Fibroblast of skin of left biceps (primary cell): ENCODE measurements around the gene MCAT.

ENCODE experiments used
- DNase-seq, 2 experiments: peaks; one replicate each; pipeline ENCODE4 v3.0.0-alpha.2; 2013; ENCODE audit warnings: low read depth in 2 of 2

MCAT gene

GRCh38 chr22:43173566-43173965, 30.4 kb upstream of the MCAT start:
- no peak for DNase-seq

DNA sequence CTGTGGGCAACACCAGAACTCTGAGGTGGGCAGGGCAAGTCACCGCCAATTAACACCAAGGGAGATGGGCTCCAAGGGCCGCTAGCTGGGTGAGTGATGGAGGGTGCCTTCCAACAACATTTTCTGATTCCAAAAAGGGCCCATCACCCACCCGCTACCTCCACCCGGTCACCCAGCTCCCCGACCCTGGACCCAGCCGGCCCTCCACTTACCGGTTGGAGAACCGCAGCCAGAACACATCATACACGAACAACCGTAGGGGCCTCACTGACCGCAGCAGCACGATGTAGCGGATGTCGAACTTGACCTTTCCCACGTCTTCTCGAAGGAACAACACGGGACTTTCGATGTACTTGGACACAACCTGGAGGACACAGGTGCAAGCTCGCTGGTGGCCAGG, 29.0 kb upstream of the MCAT start:
- no peak for DNase-seq

DNA sequence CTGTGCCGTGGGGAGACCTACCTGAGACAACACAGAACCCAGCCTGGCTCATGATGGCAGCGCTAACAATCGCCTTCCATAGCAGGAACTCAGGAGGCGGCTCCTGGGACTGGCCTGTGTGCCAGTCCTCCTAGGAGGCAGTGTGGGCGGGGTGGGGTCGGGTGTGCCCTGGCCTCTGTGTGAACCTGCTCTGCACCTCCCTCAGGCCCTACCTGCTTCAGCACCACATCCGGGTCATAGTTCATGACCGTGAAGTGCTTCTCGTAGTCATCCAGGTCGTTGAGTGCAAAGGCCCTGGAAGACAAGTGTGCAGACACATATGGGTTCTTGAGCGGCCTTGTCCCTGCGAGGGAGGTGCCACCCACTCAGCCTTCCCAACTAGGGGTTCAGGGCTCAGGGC, 28.4 kb upstream of the MCAT start:
- no peak for DNase-seq

- no peak for DNase-seq
These were observed 27.9 kb upstream of the MCAT start for GRCh38 chr22:43171019-43171491.

GRCh38 chr22:43170131-43170480, 26.9 kb upstream of the MCAT start:
- no peak for DNase-seq

GRCh38 chr22:43169310-43170130, 26.3 kb upstream of the MCAT start:
- no peak for DNase-seq

DNA sequence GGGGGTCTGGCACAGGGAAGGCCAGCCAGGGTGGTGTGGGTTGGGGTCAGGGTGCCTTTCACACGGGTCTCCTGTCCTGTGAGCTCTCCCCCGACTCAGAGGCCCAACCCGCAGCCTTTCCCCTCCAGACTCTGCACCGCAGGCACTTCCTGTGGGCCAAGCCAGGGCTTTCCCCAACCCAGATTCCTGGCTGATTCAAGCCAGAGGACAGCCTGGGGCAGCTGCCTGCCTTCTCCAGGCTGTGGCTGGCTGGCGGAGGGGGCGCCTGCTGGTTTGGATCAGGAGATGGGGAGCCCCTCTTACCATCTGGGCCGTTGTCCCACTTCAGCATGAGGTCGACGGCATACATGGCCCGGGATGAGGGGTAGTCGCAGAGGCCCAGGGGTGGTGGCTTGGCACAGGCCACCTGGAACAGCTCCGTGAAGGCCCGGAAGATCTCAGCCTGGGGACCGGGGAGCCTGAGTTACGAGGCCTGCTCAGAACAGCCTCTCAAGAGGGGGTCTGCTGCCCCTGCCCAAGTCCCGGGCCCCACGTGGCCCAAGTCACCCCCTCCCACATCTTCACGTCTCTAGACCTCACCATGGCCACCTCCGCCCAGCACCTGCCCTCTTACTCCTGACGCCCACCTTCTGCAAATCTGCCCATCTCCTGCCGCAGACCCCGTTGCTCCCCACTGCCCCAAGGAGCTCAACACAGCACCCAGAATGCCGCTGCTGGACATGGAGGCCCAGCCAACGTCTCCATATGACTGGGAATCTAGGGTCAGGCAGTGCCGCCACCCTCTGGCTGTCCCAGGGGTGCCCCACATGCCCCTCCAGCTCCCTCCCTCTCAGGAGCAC, 25.5 kb upstream of the MCAT start:
- no peak for DNase-seq

- no peak for DNase-seq
These were observed 23.9 kb upstream of the MCAT start for GRCh38 chr22:43167001-43167589.

DNA sequence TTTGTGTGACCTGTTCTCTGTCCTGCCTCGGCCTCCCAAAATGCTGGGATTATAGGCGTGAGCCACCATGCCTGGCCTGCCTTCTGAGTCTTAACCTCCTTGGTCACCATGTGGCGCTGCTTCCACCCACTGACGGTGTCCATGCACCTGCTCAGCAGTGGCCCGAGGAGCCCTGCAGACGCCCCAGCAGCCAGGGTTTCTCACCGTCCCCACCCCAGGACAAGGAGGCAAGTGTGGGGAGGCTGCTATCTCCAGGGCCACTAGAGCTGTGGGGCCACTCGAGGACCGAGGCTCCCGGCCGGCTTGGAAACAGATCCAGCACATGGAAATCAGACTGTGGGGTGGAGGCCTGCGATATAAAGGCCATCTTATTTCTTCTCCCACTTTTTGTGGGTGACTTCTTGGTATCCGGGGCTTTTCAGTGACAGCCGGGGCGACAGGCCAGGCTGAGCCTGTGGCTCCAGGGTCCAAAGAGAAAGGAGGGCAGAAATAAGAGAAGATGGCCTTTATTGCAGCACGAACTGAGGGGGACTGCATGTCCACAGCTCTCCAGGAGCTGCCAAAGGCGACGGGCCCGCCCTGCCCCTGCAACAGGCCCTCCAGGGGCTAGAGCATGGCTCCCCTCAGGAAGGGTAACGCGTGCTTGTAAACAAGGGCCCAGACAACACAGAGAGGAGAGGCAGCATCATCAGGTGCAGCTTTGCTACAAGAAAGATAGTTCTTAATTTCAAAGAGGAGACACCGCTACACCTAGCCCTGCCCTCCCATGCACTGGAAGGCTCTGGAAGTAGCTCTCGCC, 23.1 kb upstream of the MCAT start:
- DNase-seq, result no peak

DNA sequence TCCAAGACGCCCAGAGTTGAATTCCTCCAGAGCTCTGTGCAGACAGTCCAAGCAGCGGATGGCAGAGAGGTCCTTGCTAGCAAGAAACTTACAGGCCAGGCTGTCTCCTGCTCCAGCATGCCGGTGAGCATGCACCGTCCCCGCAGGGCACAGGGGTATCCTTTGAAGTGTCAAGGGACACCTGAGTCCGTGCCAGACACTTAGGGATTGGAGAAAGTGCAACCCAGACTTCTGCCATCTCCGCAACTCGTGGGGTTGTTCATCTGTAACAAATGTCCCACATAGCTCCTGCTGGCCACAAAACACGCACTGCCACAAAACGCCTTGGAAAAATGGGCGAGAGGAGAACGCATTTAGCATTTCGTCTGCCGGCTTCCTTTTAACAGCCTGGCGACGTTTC, 21.4 kb upstream of the MCAT start:
- DNase-seq, result no peak

GRCh38 chr22:43163241-43163795, 20.1 kb upstream of the MCAT start:
- no peak for DNase-seq

DNA sequence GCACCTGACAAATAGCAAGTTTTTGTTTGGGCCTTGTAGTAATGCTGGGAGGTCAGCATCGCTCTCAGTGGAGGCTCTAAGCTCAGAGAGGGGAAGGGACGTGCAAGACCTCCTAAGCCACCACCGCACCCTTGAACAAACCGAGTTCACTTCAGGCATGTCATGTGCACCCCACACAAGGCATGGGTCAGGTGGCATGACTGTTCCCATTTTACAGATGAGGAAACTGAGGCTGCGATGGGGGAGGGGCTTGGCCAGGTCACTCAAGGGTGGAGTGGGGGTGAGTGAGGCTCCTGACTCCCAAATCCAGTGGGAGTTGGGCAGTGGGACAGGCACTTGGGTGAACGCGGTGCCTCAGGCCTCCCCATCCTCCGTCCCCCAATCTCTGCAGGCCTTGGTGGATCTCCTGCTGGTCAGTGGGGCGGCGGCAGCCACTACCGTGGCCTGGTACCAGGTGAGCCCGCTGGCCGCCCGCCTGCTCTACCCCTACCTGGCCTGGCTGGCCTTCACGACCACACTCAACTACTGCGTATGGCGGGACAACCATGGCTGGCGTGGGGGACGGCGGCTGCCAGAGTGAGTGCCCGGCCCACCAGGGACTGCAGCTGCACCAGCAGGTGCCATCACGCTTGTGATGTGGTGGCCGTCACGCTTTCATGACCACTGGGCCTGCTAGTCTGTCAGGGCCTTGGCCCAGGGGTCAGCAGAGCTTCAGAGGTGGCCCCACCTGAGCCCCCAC, 19.4 kb upstream of the MCAT start:
- DNase-seq, result no peak

DNA sequence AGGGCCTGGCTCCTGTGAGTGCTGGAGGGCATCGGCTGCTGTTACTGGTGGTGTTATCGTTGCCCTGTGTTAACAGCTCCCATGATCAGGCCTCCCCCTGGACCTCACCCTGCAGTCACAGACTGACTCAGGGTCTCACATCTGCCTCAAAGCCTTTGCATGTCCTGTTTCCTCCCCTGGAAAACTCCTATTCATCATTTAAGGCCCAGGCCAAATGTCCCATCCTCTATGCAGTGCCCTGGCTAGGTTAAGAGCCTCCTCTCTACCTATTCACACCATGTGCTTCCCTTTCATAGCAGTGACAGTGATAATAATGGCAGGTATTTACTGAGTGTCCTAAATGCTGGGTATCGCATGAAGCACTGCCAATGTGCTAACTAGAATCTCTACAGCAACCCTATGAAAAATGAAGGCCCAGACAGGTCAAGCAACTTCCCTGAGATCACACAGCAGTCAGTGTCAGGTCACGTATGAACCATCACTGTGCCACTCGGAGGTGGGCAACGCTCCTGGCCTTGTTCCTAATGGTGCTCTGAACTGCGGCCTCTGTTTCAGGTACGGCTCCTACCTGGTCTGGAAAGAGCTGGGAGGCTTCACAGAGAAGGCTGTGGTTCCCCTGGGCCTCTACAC, 17.4 kb upstream of the MCAT start:
- no peak for DNase-seq

GRCh38 chr22:43159484-43160178, 16.4 kb upstream of the MCAT start:
- DNase-seq, result no peak

DNA sequence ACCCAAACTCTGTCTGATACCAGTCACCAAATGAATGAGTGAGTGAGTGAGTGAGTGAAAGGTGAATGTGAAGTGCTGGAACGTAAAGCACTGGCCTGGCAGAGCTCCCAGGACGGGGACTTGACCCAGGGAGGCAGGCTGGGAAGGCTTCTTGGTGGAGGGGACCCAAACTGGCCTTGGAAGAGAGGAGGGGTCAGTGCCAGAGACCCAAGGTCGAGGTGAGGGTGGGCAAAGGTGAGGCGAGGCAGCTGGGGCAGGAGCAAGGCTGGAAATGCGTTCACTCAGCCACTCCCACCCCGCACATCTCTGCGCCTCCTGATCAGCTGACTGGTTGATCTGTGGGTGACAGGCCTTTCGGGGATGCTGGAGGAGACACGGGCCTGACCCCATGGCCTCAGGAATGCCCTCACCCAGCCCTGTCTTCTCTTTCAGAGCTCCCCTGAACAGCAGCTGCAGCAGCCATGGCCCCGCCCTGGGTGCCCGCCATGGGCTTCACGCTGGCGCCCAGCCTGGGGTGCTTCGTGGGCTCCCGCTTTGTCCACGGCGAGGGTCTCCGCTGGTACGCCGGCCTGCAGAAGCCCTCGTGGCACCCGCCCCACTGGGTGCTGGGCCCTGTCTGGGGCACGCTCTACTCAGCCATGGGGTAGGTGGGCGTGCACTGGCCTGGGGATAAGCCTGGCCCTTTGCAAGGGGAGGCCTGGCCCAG, 15.7 kb upstream of the MCAT start:
- DNase-seq, result no peak

- no peak for DNase-seq
These were observed 14.8 kb upstream of the MCAT start for GRCh38 chr22:43157874-43158546.

- no peak for DNase-seq
These were observed 13.2 kb upstream of the MCAT start for GRCh38 chr22:43156413-43156812.

DNA sequence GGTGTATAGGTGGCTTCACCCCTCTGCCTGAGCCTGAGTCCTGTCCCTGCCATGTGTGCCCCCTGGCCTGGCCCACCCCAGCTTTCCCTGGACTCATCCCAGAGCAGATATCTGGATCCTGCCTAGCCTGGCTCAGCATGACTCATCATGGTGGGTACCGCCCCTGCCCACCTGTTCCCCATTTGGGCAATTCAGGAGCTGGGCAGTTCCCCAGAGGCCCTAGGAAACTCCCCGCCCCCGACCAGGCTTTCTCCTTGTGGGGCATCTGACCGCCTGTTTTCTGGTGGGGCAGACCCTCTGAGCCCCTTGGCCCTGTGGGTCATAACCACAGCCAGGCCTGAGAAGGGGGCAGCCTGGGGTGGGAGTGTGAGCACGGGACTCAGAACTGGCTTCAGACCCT, 12.6 kb upstream of the MCAT start:
- DNase-seq, result no peak
